Smooth muscle cell (in vitro differentiated cells): ENCODE results near the gene HS3ST3A1. TPM values are rescaled to one million over a fixed set of nuclear protein-coding genes. Genes with fewer than 3 reads are reported as not detected.
A peak's percentile ranks its signal among the peaks of the same experiment; 100 is the strongest.

ENCODE experiments used
- DNase-seq: peaks from one replicate; lab custom pipeline; 2025; ENCODE audit not compliant: unreplicated experiment; lab: John Stamatoyannopoulos, UW
- H2AFZ ChIP-seq: fragments of 200-600 bp; sonication (generic); 2 replicates; pipeline ENCODE4 v1.6.0; 2016; ENCODE audit warnings: antibody characterized with exemption, low read depth, mild to moderate bottlenecking
- H3F3A ChIP-seq: fragments of 200-600 bp; sonication (generic); 2 replicates; pipeline ENCODE4 v1.6.0; 2017; ENCODE audit warnings: antibody characterized with exemption, low read depth
- H3K27ac ChIP-seq: fragments of 200-600 bp; sonication (generic); 2 replicates; pipeline ENCODE4 v1.5.1; 2016; ENCODE audit warnings: low read depth, mild to moderate bottlenecking
- H3K27me3 ChIP-seq: fragments of 200-600 bp; sonication (generic); 2 replicates; pipeline ENCODE4 v1.6.1; 2016; ENCODE audit warnings: low read depth, mild to moderate bottlenecking
- H3K36me3 ChIP-seq: fragments of 200-600 bp; sonication (generic); 2 replicates; pipeline ENCODE4 v1.5.1; 2016; ENCODE audit warnings: low read depth
- H3K4me1 ChIP-seq: fragments of 200-600 bp; sonication (generic); 2 replicates; pipeline ENCODE4 v1.5.1; 2016; ENCODE audit warnings: low read depth
- H3K4me2 ChIP-seq: fragments of 200-600 bp; sonication (generic); 2 replicates; pipeline ENCODE4 v1.6.0; 2016; ENCODE audit warnings: mild to moderate bottlenecking
- H3K4me3 ChIP-seq: fragments of 200-600 bp; sonication (generic); 2 replicates; pipeline ENCODE4 v1.5.1; 2016; ENCODE audit warnings: mild to moderate bottlenecking
- H3K79me2 ChIP-seq: fragments of 200-600 bp; sonication (generic); 2 replicates; pipeline ENCODE4 v1.6.0; 2016; ENCODE audit warnings: low read depth, mild to moderate bottlenecking
- H3K9ac ChIP-seq: fragments of 200-600 bp; sonication (generic); 2 replicates; pipeline ENCODE4 v1.6.0; 2016; ENCODE audit warnings: low read depth
- H3K9me3 ChIP-seq: fragments of 200-600 bp; sonication (generic); replicated peaks from 2 replicates; pipeline ENCODE4 v1.5.1; 2016; ENCODE audit warnings: low read depth
- H4K20me1 ChIP-seq: fragments of 200-600 bp; sonication (generic); 2 replicates; pipeline ENCODE4 v1.6.0; 2016; ENCODE audit warnings: low read depth
- WGBS: methylation state at CpG from one replicate; pipeline ENCODE4 v1.1.7; 2016; ENCODE audit warnings: low lambda C conversion rate; 5-methylcytosine and 5-hydroxymethylcytosine counted together
- polyA plus RNA-seq: library from polyadenylated mRNA; unstranded; fragments of >200 nt; fragmentation: Nextera tagmentation; extraction: Ambion mirVana; gene quantifications from 2 replicates; pipeline ENCODE4 v1.2.1, GENCODE V29; 2016
- total RNA-seq: library from RNA; depleted of rRNA; stranded (reverse); fragments of >200 nt; gene quantifications from 2 replicates; pipeline ENCODE4 v1.2.3, GENCODE V29; 2014
- TF ChIP-seq, protein P1 (sequence below): fragments of 200-600 bp; sonication (generic); IDR thresholded peaks from 2 replicates; pipeline ENCODE4 v1.5.1; 2017; ENCODE audit warnings: borderline replicate concordance, mild to moderate bottlenecking, antibody characterized with exemption; ENCODE audit not compliant: insufficient read depth, poor library complexity, severe bottlenecking

Gene HS3ST3A1
- total and polyA plus RNA-seq, 2 experiments from 2014 or later, result 19.5 to 25.1 TPM

DNA sequence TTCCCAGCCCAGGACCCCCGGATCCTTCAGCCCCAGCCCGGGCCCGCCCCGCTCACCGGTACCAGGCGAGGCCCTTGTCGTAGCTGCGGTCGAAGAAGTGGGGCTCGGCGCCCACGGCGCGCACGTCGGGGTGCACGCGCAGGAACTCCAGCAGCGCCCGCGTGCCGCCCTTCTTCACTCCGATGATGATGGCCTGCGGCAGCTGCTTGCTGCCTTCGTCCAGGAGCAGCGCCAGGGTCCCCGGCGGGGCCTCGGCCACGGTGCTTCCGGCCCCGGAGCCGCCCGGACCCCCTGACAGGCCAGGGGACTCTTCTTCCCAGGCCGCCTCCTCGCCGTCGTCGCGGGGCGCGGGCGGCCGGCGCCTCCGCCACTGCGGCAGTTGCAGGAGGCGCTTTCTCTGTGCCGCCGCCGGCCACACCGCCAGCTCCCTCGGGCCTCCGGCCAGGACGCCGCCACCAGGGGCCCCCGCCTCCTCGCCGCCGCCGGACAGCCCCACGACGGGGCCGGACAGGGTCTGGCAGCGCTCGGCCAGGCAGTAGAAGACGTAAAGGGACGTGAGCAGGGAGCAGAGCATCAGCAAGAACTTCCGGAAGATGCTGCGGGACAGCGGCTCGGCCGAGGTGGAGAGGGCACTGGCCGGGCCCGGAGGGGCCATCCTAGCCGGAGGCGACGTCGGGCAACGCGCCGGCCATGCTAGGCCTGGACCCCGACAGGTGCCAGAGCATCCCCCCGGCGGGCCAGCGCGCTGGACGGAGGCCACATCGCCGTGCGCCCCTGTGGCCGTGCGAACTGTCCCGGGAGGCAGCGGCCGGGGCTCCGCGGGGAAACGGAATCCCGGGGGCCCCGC lies 1.0 kb downstream of the HS3ST3A1 start:
- H3K4me3 ChIP-seq, result peak overlapping the region; percentile 76
- peak overlapping the region; percentile 98 for H3K4me2 ChIP-seq
- H4K20me1 ChIP-seq, result no peaks in the 10 kb centered on the region
- peaks cover 58% of the 10 kb centered on the region for H3K79me2 ChIP-seq
- no peak for DNase-seq
- TF ChIP-seq, protein P1, sequence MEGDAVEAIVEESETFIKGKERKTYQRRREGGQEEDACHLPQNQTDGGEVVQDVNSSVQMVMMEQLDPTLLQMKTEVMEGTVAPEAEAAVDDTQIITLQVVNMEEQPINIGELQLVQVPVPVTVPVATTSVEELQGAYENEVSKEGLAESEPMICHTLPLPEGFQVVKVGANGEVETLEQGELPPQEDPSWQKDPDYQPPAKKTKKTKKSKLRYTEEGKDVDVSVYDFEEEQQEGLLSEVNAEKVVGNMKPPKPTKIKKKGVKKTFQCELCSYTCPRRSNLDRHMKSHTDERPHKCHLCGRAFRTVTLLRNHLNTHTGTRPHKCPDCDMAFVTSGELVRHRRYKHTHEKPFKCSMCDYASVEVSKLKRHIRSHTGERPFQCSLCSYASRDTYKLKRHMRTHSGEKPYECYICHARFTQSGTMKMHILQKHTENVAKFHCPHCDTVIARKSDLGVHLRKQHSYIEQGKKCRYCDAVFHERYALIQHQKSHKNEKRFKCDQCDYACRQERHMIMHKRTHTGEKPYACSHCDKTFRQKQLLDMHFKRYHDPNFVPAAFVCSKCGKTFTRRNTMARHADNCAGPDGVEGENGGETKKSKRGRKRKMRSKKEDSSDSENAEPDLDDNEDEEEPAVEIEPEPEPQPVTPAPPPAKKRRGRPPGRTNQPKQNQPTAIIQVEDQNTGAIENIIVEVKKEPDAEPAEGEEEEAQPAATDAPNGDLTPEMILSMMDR, result no peak
- H3K36me3 ChIP-seq, result no peaks in the 10 kb centered on the region
- H3K27me3 ChIP-seq, result peaks cover 3% of the 10 kb centered on the region
- peaks cover 35% of the 10 kb centered on the region for H3K4me1 ChIP-seq
- H3K9ac ChIP-seq, result peak overlapping the region; percentile 65
- H3F3A ChIP-seq, result no peaks in the 10 kb centered on the region
- 3% methylated on average over 79 of the region's 101 CpGs for WGBS
- H3K27ac ChIP-seq, result peak overlapping the region; percentile 64
- H3K9me3 ChIP-seq, result no peaks in the 10 kb centered on the region
- peak overlapping the region; percentile 88 for H2AFZ ChIP-seq

DNA sequence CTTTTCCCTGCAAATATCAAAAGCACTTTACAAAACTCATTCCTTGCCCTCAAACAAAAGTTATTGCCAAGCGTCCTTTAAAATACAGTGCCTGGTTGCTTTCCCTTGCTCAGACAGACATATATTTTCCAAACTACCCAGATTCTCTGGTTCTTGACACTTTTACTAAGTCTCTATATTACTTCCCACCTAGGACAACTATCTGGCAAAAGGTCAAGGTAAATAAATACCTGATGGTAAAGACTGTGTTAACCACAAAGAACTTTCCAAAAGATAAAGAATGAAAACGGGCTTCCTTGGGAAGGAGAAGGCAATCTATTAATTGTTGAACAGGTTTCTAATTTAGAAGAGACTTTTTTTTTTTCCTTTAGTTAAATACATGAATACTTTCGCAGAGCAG lies 1.9 kb downstream of the HS3ST3A1 start:
- Histone ChIP-seq H3K4me2 (peak overlapping the region; percentile 98), H3K4me1 (peaks cover 35% of the 10 kb centered on the region), H3K27ac (peak overlapping the region; percentile 64), H3F3A (no peaks in the 10 kb centered on the region), H3K36me3 (no peaks in the 10 kb centered on the region), H3K9me3 (no peaks in the 10 kb centered on the region), H4K20me1 (no peaks in the 10 kb centered on the region), H3K9ac (peak overlapping the region; percentile 65), H3K4me3 (peak overlapping the region; percentile 76), H3K79me2 (peaks cover 65% of the 10 kb centered on the region), H3K27me3 (peaks cover 3% of the 10 kb centered on the region), H2AFZ (peak overlapping the region; percentile 88)
- TF ChIP-seq, protein P1, result no peak
- DNase-seq, result no peak
- 35% methylated on average over 3 of the region's 3 CpGs for WGBS

DNA sequence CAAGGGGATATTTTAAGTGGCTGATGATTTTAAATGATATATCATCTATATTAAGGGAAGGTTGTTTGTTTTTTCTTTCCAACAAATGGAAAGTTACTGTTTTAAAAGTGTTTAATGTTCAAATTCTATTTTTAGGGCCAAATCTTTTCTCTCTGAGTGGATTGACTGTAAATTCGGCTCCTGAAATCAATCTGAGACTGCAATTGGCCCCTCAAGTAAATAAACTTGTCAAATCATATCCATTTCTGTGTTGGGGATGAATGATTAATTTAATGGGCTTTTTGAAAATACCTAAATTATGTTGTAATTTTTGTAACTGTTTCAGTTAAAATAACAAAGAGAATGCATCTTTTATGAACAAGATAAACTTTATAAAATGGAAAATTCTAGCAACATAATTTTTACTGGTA lies 2.6 kb downstream of the HS3ST3A1 start:
- H3K4me2 ChIP-seq, result peak overlapping the region; percentile 98
- 73% methylated on average over 1 of the region's 1 CpG for WGBS
- H3K9ac ChIP-seq, result peak overlapping the region; percentile 65
- H4K20me1 ChIP-seq, result no peaks in the 10 kb centered on the region
- peak overlapping the region; percentile 35 for H2AFZ ChIP-seq
- peaks cover 40% of the 10 kb centered on the region for H3K4me1 ChIP-seq
- DNase-seq, result no peak
- TF ChIP-seq, protein P1, result no peak
- no peaks in the 10 kb centered on the region for H3K36me3 ChIP-seq
- peaks cover 68% of the 10 kb centered on the region for H3K79me2 ChIP-seq
- no peaks in the 10 kb centered on the region for H3K9me3 ChIP-seq
- peak overlapping the region; percentile 76 for H3K4me3 ChIP-seq
- peaks cover 4% of the 10 kb centered on the region for H3F3A ChIP-seq
- peak overlapping the region; percentile 64 for H3K27ac ChIP-seq
- H3K27me3 ChIP-seq, result no peaks in the 10 kb centered on the region
